Stimulated activated naive CD8-positive, alpha-beta T cell treated with anti-CD3 and anti-CD28 coated beads, Interleukin-15, Interleukin-2, amounts not matched to agents 100 U/mL and 50 U/mL, for 24 hours (primary cell): ENCODE results near the gene NRL.
"Not testable (repeated sequence)": the region's sequence is repeated elsewhere in the genome, so short reads cannot be mapped to it uniquely, and the experiment has no call there.

Source experiments
- ATAC-seq: fragments of 150-1000 bp; cut with Tn5 transposase; one replicate; pipeline ENCODE4 v1.10.0; 2021
- DNase-seq: peaks from one replicate; pipeline ENCODE4 v3.0.0; 2021

The NRL gene

DNA sequence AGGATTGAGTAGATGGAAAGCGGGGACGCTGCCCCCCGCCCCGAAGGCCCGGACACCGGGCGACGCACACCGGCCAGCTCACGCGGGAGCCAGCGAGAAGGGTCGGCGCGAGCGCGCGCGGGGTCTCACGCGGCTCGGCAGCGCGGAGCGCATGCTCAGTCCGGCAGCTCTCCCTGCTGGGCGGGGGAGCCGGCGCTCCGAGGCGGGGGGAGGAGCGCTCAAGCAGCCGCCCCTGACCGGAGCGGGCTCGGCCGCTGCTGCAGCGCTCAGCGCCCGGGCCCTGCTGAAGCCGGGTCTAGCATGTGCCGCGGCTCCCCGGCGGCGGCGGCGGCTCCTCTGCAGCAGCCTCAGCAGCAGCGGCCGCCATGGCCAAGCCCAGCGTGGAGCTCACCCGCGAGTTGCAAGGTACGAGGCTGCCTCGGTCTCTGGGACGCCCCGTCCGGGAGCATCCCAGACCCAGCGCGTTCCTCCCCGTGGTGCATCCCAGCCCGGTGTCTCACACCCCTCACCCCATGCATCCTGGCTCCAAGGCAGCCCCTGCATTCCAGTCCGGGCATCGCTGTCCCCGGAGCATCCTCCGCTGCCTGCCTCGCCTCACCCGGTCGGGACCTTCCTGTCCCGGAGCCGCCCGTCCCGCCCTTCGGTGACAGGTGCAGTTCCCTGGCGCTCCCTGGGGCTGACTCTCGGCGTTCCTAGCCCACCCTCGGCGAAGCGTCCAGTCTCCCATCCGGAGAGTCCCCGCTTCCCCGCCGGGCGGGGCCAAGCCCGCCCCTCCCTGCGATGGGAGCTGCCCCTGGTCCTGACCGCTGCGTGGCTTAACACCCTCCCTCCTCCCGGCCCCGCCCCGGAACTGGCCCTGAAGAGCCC lies 62.7 kb downstream of the NRL start, which contains the start of gene CARMIL3:
TSS of gene CARMIL3 (plus strand) at position 221 of the 867 bp plus-strand sequence. CDS start at position 366, 145 bp downstream.
- DNase-seq, result peak; percentile 72
- peak; percentile 51 for ATAC-seq

DNA sequence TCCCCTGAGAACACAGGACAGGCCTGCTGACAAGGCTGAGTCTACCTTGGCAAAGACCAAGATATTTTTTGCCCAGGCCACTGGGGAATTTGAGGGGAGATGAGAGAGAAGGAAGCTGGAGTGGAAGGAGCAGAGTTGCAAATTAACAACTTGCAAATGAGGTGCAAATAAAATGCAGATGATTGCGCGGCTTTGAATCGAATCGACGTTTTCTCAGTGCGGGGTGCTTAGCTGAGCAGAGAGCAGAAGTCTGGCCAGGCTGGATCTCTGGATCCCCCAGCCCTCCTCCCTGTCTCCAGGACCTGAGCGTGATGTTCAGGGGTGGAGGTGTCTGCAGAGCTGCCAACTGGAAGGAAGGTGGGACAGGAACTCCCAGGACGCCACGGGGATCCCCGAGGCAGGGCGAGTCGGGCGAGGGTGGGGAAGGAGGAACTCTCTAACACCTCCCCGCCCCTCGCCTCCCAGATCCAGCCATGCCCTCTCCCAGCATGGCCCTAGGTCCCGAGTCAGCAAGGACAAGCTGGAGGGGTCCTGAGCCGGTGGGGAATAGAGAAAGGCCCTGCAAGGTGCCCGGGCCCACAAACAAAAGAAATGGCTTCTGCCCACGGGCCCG lies 63.5 kb downstream of the NRL start:
- ATAC-seq, result no peak
- DNase-seq, result no peak

DNA sequence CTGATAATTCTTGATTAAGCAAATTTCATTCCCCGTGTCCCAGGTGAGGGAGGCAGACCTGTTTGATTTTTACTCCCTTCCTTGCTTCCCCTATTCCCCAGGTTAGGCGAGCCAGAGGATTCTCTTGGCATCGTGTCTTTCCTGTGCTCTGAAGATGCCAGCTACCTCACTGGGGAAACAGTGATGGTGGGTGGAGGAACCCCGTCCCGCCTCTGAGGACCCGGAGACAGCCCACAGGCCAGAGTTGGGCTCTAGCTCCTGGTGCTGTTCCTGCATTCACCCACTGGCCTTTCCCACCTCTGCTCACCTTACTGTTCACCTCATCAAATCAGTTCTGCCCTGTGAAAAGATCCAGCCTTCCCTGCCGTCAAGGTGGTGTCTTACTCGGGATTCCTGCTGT lies 64.0 kb downstream of the NRL start:
- not testable (repeated sequence) for DNase-seq, ATAC-seq

- not testable (repeated sequence) for ATAC-seq, DNase-seq
These were observed 65.7 kb downstream of the NRL start for GRCh38 chr14:24049002-24049401.

GRCh38 chr14:24042746-24043145 lies 72.0 kb downstream of the NRL start:
- DNase-seq (no peak), ATAC-seq (no peak)

DNA sequence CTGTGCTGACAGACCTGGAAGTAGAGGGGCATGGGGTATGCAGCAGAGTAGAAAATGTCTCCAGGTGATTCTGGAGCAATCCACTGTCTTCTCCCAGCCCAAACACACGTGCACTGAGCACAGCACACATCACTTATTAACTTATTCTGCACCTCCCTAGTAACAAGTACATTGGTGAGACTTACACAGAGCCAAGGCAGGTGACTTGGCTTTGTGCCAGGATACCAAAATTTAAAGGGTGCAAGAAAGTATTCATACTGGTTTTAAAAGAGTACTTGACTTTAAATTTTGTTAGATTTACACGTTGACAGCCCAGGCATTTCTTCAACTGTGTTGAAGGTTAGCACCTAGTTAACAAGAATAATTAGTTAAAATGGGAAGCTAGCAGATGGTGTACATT lies 74.1 kb downstream of the NRL start:
- no peak for ATAC-seq
- no peak for DNase-seq

GRCh38 chr14:24038686-24039085 lies 76.1 kb downstream of the NRL start:
- no peak for ATAC-seq
- DNase-seq, result no peak

GRCh38 chr14:24037658-24038037 lies 77.1 kb downstream of the NRL start:
- DNase-seq, result no peak
- no peak for ATAC-seq

GRCh38 chr14:24036963-24037657 lies 77.6 kb downstream of the NRL start:
- not testable (repeated sequence) for ATAC-seq

DNA sequence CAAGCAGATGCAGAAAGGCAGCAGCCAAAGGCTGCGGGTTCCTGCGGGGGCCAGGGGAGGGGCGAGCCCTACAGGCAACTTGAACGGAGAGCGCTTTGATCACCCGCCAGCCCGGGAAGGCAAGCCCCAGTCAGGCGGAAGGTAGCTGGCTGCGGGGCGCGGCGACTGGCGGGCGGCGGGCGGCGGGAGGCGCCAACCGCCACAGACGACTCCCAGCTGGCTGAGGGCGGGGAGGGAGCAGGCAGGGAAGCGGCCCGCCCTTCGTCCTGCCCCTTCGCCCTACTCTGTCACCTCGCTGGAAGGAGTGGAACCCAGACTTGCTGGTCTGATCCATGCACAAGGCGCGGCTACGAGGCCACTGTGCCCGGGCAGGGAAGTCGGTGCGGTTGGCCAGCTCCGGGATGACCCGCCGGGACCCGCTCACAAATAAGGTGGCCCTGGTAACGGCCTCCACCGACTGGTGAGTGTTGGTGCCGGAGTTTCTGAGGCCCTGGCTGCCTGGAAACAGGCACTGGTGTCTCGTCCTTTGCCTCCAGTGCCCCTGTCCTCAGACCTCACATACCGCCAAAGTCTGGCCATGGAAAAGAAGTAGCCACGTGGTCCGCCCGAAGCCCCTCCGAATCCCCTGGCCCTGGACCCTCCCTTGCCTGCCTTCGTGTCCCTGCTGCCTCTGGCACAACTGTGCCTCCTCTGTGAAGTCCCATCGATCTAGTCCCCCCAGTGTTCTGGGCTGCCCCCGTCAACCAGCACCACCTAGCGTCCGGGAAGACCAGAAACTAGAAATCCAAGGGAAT lies 78.4 kb downstream of the NRL start:
- peak; percentile 79 for DNase-seq
- peak; percentile 90 for ATAC-seq

More at GRCh38 chr14:24036963-24037657, 77.6 kb downstream of the NRL start:
- not testable (repeated sequence) for DNase-seq

DNA sequence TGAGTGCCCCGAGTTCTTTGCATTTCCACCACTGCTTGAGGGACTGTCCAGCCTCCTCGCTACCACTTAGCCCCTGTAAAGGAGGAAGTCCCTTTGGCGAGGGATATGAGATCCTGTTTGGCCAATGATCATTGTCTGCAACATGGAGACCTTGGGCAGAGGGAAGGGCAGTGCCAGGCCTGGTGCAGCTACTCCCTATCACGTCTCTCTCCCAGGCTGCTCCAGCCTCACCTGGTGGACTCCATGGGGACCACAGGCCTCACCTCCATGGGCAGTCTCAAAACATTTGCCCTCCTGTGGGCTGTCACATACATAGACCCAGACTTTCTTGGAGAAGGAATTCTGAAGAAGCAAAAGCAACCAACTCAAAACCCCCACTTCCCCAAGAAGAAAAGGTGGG lies 79.0 kb downstream of the NRL start:
- not testable (repeated sequence) for ATAC-seq, DNase-seq

DNA sequence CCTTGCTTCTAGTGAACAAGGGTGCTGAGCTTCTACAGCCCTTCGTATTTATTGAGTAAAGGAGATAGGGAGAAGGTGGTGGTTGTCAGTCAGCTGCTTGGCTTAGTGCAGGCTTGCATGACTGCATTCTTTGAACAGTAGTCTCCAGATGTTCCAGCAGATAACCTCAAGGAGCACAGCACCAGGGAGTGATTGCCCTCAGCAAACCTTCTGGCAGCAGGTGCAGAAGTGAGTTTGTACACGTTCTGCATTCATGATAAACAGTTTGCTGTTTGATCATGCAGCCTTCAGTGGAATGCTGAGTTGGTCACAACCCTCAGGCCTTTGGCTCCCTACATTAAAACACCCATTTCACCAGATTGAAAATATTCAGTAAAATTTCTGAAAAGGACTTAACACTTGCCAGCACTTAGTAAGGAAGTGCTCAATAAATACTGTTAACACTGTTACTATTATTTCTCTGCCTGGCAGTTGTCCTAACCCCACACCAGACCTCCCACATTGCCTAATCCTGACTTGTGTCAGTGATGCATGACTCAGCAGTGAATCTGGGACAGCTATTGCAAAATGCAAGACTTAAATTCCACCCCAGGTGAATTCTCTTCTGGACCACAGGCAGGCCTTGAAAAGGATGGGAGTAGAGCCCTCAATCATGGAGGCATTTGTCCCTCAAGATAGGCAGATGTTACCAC lies 81.9 kb downstream of the NRL start:
- DNase-seq, result no peak
- ATAC-seq, result no peak

DNA sequence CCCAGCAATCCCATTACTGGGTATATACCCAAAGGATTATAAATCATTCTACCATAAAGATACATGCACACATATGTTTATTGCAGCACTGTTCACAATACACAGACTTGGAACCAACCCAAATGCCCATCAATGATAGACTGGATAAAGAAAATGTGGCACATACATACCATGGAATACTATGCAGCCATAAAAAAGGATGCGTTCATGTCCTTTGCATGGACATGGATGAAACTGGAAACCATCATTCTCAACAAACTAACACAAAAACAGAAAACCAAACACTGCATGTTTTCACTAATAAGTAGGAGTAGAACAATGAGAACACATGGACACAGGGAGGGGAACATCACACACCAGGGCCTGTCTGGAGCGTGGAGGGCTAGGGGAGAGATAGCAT lies 83.4 kb downstream of the NRL start:
- ATAC-seq, DNase-seq: not testable (repeated sequence)

- not testable (repeated sequence) for ATAC-seq, DNase-seq
These were observed 85.1 kb downstream of the NRL start for GRCh38 chr14:24029687-24030086.
